ENCODE results near the gene MUC6.

Gene MUC6

DNA sequence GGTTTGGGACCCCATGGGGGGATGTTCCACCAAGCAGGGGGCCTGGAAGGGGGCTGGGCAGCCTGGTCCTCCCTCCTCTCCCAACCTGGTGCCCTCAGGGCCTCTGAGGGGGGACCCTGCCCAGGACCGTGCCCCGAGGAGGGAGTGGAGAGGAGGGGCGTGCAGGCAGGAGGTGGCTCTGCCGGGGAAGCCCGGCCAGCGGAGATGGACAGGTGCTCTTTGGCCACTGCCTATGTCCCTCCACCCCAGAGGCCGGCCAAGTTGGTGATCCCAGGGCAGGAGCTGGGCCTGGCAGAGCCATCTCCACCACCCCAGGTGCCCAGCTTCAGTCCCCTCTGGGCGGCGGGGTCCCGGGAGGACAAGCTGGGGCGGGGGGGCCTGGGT, 40.5 kb upstream of the MUC6 start:
- TF ChIP-seq FOXM1 (IDR thresholded peaks at IDR 0.05; ENCODE audit: borderline replicate concordance, low read depth), result no peak
- TF ChIP-seq, protein P1, sequence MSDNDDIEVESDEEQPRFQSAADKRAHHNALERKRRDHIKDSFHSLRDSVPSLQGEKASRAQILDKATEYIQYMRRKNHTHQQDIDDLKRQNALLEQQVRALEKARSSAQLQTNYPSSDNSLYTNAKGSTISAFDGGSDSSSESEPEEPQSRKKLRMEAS (IDR thresholded peaks at IDR 0.05), result no peak

- peak; percentile 81 for TF ChIP-seq ZBTB7A (IDR thresholded peaks at IDR 0.05; ENCODE audit: low read depth)
- no peak for TF ChIP-seq CEBPB (IDR thresholded peaks at IDR 0.05)
Measured at GRCh38 chr11:1076061-1076665, 39.6 kb upstream of the MUC6 start.

DNA sequence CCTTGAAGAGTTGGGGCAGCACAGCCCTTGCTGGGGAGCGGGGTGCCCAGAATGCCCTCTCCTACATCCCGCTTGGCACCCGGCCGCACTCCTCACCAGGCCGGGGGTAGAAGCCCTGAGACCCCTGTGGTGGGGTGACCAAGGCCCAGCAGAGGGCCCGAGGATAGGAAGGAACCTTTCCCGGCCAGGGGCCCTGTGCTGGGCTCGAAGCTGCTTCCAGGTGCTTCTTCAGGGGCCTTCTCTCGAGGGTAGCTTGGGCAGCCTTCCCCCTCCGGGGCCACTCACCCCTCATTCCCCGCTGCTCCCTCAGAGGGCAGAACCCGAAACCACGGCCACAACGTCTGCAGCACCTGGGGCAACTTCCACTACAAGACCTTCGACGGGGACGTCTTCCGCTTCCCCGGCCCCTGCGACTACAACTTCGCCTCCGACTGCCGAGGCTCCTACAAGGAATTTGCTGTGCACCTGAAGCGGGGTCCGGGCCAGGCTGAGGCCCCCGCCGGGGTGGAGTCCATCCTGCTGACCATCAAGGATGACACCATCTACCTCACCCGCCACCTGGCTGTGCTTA, 38.9 kb upstream of the MUC6 start:
- TF ChIP-seq NFIC (IDR thresholded peaks at IDR 0.05) (no peak), YY1 (IDR thresholded peaks at IDR 0.05; ENCODE audit: low read depth) (no peak), ZBTB7A (IDR thresholded peaks at IDR 0.05; ENCODE audit: low read depth) (no peak), FOXM1 (IDR thresholded peaks at IDR 0.05; ENCODE audit: borderline replicate concordance, low read depth) (no peak), RAD21 (IDR thresholded peaks at IDR 0.05; ENCODE audit: low read depth) (no peak), USF1 (IDR thresholded peaks at IDR 0.05) (no peak), TAF1 (IDR thresholded peaks at IDR 0.05; ENCODE audit: low read depth) (no peak), CEBPB (IDR thresholded peaks at IDR 0.05) (no peak), TCF12 (IDR thresholded peaks at IDR 0.05; ENCODE audit: low read depth) (no peak), CREB1 (IDR thresholded peaks at IDR 0.05; ENCODE audit: low read depth) (no peak), EGR1 (IDR thresholded peaks at IDR 0.05) (no peak)
- TF ChIP-seq, protein P1 (IDR thresholded peaks at IDR 0.05), result no peak

DNA sequence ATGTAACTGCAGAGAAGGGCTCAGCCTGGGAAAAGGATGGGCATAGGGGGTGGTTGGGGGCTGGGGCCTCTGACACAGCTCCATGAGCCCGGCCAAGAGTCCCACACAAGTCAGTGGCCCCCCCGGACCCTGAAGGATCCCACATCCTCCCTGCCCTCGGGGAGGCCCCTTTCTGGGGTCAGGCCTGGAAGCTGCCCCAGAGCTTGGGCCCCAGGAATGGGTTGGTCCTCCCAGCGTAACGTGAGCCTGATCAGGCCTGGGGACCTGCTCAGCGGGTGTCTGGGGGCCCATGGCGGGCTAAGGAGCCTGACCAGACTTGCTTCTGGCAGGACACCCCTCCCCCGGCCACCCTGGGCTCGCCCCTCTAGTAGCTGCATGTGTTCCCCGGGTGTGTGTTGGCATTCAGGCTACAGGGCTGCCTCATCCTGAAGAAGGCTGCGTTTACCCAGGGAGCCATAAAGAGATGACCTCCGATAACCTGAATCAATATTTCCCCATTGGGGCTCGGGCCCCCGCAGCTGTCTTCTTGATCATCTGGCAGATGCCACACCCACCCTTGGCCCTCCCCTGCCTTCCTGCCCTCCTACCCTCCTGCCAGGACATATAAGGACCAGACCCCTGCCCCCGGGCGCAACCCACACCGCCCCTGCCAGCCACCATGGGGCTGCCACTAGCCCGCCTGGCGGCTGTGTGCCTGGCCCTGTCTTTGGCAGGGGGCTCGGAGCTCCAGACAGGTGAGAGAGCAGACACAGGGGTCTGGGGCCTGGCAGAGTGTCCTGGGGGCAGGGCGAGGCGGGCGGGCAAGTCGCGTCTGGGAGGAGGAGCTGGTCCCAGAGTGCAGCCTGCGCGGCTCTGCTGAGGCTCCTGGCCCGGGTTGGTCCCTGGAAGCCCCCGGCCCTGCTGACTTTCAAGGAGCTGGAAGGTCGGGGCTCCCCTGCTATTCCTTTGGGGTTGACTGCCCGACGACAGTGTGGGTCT, 38.0 kb upstream of the MUC6 start, which contains the start of gene MUC2:
TSS of gene MUC2 (plus strand) at position 631 of the 978 bp plus-strand sequence.
- TF ChIP-seq USF1 (IDR thresholded peaks at IDR 0.05), result no peak
- TF ChIP-seq ZBTB7A (IDR thresholded peaks at IDR 0.05; ENCODE audit: low read depth), result peak; percentile 44; the same call in 1 of the 2 replicates

DNA sequence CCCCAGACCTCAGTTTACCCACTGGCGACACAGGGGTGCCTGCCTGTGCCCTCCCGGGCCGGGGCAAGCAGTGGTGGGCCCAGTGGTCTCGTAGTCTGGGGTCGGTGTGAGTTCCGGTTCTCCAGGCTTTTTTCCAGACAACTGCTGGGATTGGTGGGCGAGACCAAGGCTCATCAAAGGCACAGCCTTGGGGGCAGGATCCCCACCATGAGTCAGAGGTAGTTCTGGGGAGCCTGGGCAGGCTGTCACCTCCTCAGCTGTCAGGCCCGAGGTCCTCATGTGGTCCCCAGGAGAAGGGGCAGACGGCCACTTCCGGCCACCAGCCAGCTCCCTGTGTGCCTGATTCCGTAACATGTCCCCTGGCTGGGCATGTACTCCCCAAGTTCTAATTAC, 37.3 kb upstream of the MUC6 start:
- TF ChIP-seq CEBPB (IDR thresholded peaks at IDR 0.05) (no peak), NFIC (IDR thresholded peaks at IDR 0.05) (no peak), EGR1 (IDR thresholded peaks at IDR 0.05) (no peak), EP300 (IDR thresholded peaks at IDR 0.05; ENCODE audit: borderline replicate concordance) (no peak), TEAD4 (IDR thresholded peaks at IDR 0.05) (no peak), USF1 (IDR thresholded peaks at IDR 0.05) (no peak), YY1 (IDR thresholded peaks at IDR 0.05; ENCODE audit: low read depth) (no peak), RAD21 (IDR thresholded peaks at IDR 0.05; ENCODE audit: low read depth) (no peak), FOXM1 (IDR thresholded peaks at IDR 0.05; ENCODE audit: borderline replicate concordance, low read depth) (no peak)
- TF ChIP-seq, protein P2, sequence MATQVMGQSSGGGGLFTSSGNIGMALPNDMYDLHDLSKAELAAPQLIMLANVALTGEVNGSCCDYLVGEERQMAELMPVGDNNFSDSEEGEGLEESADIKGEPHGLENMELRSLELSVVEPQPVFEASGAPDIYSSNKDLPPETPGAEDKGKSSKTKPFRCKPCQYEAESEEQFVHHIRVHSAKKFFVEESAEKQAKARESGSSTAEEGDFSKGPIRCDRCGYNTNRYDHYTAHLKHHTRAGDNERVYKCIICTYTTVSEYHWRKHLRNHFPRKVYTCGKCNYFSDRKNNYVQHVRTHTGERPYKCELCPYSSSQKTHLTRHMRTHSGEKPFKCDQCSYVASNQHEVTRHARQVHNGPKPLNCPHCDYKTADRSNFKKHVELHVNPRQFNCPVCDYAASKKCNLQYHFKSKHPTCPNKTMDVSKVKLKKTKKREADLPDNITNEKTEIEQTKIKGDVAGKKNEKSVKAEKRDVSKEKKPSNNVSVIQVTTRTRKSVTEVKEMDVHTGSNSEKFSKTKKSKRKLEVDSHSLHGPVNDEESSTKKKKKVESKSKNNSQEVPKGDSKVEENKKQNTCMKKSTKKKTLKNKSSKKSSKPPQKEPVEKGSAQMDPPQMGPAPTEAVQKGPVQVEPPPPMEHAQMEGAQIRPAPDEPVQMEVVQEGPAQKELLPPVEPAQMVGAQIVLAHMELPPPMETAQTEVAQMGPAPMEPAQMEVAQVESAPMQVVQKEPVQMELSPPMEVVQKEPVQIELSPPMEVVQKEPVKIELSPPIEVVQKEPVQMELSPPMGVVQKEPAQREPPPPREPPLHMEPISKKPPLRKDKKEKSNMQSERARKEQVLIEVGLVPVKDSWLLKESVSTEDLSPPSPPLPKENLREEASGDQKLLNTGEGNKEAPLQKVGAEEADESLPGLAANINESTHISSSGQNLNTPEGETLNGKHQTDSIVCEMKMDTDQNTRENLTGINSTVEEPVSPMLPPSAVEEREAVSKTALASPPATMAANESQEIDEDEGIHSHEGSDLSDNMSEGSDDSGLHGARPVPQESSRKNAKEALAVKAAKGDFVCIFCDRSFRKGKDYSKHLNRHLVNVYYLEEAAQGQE (IDR thresholded peaks at IDR 0.05; ENCODE audit: low read depth), result no peak
- TF ChIP-seq, protein P1 (IDR thresholded peaks at IDR 0.05), result no peak

GRCh38 chr11:1073261-1073724, 36.8 kb upstream of the MUC6 start:
- TF ChIP-seq, protein P1 (IDR thresholded peaks at IDR 0.05), result peak; percentile 97
- TF ChIP-seq EP300 (IDR thresholded peaks at IDR 0.05; ENCODE audit: borderline replicate concordance) (peak; percentile 78; the same call in 1 of the 2 replicates), USF1 (IDR thresholded peaks at IDR 0.05) (peak; percentile 87), YY1 (IDR thresholded peaks at IDR 0.05; ENCODE audit: low read depth) (no peak), TEAD4 (IDR thresholded peaks at IDR 0.05) (0 out of 2 replicates have a peak, but pooled peaks have one; percentile 7), CREB1 (IDR thresholded peaks at IDR 0.05; ENCODE audit: low read depth) (no peak), TCF12 (IDR thresholded peaks at IDR 0.05; ENCODE audit: low read depth) (peak; percentile 85), RAD21 (IDR thresholded peaks at IDR 0.05; ENCODE audit: low read depth) (no peak), CEBPB (IDR thresholded peaks at IDR 0.05) (peak; percentile 74; the same call in 1 of the 2 replicates), NFIC (IDR thresholded peaks at IDR 0.05) (peak; percentile 88), ZBTB7A (IDR thresholded peaks at IDR 0.05; ENCODE audit: low read depth) (peak; percentile 92), FOXM1 (IDR thresholded peaks at IDR 0.05; ENCODE audit: borderline replicate concordance, low read depth) (0 out of 2 replicates have a peak, but pooled peaks have one; percentile 46), TAF1 (IDR thresholded peaks at IDR 0.05; ENCODE audit: low read depth) (no peak), EGR1 (IDR thresholded peaks at IDR 0.05) (0 out of 2 replicates have a peak, but pooled peaks have one; percentile 6)
- TF ChIP-seq, protein P2 (IDR thresholded peaks at IDR 0.05; ENCODE audit: low read depth), result no peak

All from Ishikawa (cell line).